AG09319 (cell line): ENCODE data around the gene SAAL1.

Experiments
- DNase-seq: peaks from one replicate; pipeline ENCODE4 v3.0.0-alpha.2; 2010; ENCODE audit warnings: low read depth; ENCODE audit errors: extremely low read depth
- CTCF ChIP-seq: IDR thresholded peaks from 2 replicates; pipeline ENCODE4 v1.5.1; 2011; ENCODE audit warnings: low read depth, mild to moderate bottlenecking, inconsistent platforms, low read length, moderate library complexity

SAAL1 gene

GRCh38 chr11:18106688-18107087 is 806 bp upstream of the SAAL1 start:
- DNase-seq: no peak
- no peak for TF ChIP-seq CTCF

- no peak for DNase-seq
- TF ChIP-seq CTCF: no peak
These were observed 638 bp downstream of the SAAL1 start for GRCh38 chr11:18105086-18105801.

GRCh38 chr11:18100926-18101656 is 4.8 kb downstream of the SAAL1 start:
- DNase-seq: no peak
- no peak for TF ChIP-seq CTCF

GRCh38 chr11:18093959-18094358 is 11.9 kb downstream of the SAAL1 start:
- no peak for TF ChIP-seq CTCF
- DNase-seq: no peak

- no peak for DNase-seq
- no peak for TF ChIP-seq CTCF
These were observed 14.2 kb downstream of the SAAL1 start for GRCh38 chr11:18091731-18092130.

- DNase-seq: no peak
- TF ChIP-seq CTCF: no peak
These were observed 16.9 kb downstream of the SAAL1 start for GRCh38 chr11:18088966-18089365.

- no peak for TF ChIP-seq CTCF
- DNase-seq: no peak
These were observed 17.5 kb downstream of the SAAL1 start for GRCh38 chr11:18088366-18088765.
